ENCODE data around the gene KRTAP5-1. TPM values are rescaled to one million over a fixed set of nuclear protein-coding genes. Genes with fewer than 3 reads are reported as not detected.

KRTAP5-1 gene
- total and polyA plus RNA-seq, 8 donors, result 0.46 TPM; not detected in 7

- FAIRE-seq, result no peak
- H3K4me1 ChIP-seq, result peaks cover 7 to 20% (median 14%) of the 10 kb centered on the region in 3 donors
- no peaks in the 10 kb centered on the region for H3K27me3 ChIP-seq
- no peak for TF ChIP-seq CTCF (IDR thresholded peaks at IDR 0.05)
- DNase-seq, result peak; percentile 83 to 95 (median 90)
- no peaks in the 10 kb centered on the region for H3K9me3 ChIP-seq
- intact Hi-C loops (cut with DNase I), result no loop called here
- peak; percentile 53 to 80 (median 78) for ATAC-seq
- H3K36me3 ChIP-seq, result peaks cover 0 to 12% (median 0%) of the 10 kb centered on the region in 3 donors
- WGBS, 2 donors, result 45 to 50% methylated on average over 15 to 16 of the region's 16 CpGs
- no peak overlapping the region for H3K4me3 ChIP-seq
- H3K27ac ChIP-seq, result peak overlapping the region; percentile 39 to 74 (median 66)
Measured at GRCh38 chr11:1564535-1565172, 20.4 kb downstream of the KRTAP5-1 start.

- WGBS, 2 donors, result 82 to 85% methylated on average over 29 of the region's 29 CpGs
- DNase-seq, result peak in 5 of 6 donors; percentile 5 to 82 (median 58)
Measured at GRCh38 chr11:1563697-1564534, 21.2 kb downstream of the KRTAP5-1 start.

GRCh38 chr11:1563149-1563638 is 21.9 kb downstream of the KRTAP5-1 start:
- no peak overlapping the region for H3K27ac ChIP-seq
- FAIRE-seq (no peak), DNase-seq (peak in 2 of 6 donors; percentile 10 to 70), ATAC-seq (no peak)
- no peak overlapping the region for H3K4me3 ChIP-seq
- WGBS, 2 donors, result 82 to 85% methylated on average over 11 to 12 of the region's 12 CpGs
- H3K9me3 ChIP-seq, result no peaks in the 10 kb centered on the region
- peaks cover 15 to 30% (median 26%) of the 10 kb centered on the region in 3 donors for H3K4me1 ChIP-seq
- intact Hi-C loops (cut with DNase I), result no loop called here
- H3K36me3 ChIP-seq, result peaks cover 0 to 12% (median 0%) of the 10 kb centered on the region in 3 donors
- TF ChIP-seq CTCF (IDR thresholded peaks at IDR 0.05), result no peak
- H3K27me3 ChIP-seq, result no peaks in the 10 kb centered on the region

More at GRCh38 chr11:1563697-1564534, 21.2 kb downstream of the KRTAP5-1 start:
- FAIRE-seq (no peak), ATAC-seq (no peak)
- no peaks in the 10 kb centered on the region for H3K9me3 ChIP-seq
- H3K27ac ChIP-seq, result peak overlapping the region in 1 of 4 donors; percentile 74
- intact Hi-C loops (cut with DNase I), result no loop called here
- H3K4me3 ChIP-seq, result no peak overlapping the region
- H3K27me3 ChIP-seq, result no peaks in the 10 kb centered on the region
- H3K4me1 ChIP-seq, result peaks cover 8 to 22% (median 19%) of the 10 kb centered on the region in 3 donors
- no peak for TF ChIP-seq CTCF (IDR thresholded peaks at IDR 0.05)
- H3K36me3 ChIP-seq, result peaks cover 0 to 12% (median 0%) of the 10 kb centered on the region in 3 donors

GRCh38 chr11:1562469-1563148 is 22.5 kb downstream of the KRTAP5-1 start:
- 94% methylated on average over 14 of the region's 14 CpGs for WGBS, 2 donors
- H3K4me1 ChIP-seq, result peaks cover 15 to 30% (median 26%) of the 10 kb centered on the region in 3 donors
- H3K27ac ChIP-seq, result no peak overlapping the region
- intact Hi-C loops (cut with DNase I), result no loop called here
- FAIRE-seq (no peak), ATAC-seq (no peak), DNase-seq (peak in 1 of 6 donors; percentile 18)
- H3K4me3 ChIP-seq, result no peak overlapping the region
- no peak for TF ChIP-seq CTCF (IDR thresholded peaks at IDR 0.05)
- H3K27me3 ChIP-seq, result no peaks in the 10 kb centered on the region
- no peaks in the 10 kb centered on the region for H3K9me3 ChIP-seq
- H3K36me3 ChIP-seq, result peaks cover 0 to 14% (median 0%) of the 10 kb centered on the region in 3 donors

Data from pancreas (tissue), 10 donors.